NOMO-1 (cell line): ENCODE results near the gene LBH.

ENCODE experiments used
- DNase-seq, 2 experiments: peaks; one replicate each; lab custom pipeline; 2025; ENCODE audit not compliant: unreplicated experiment in 2 of 2; lab: John Stamatoyannopoulos, UW

Gene LBH

DNA sequence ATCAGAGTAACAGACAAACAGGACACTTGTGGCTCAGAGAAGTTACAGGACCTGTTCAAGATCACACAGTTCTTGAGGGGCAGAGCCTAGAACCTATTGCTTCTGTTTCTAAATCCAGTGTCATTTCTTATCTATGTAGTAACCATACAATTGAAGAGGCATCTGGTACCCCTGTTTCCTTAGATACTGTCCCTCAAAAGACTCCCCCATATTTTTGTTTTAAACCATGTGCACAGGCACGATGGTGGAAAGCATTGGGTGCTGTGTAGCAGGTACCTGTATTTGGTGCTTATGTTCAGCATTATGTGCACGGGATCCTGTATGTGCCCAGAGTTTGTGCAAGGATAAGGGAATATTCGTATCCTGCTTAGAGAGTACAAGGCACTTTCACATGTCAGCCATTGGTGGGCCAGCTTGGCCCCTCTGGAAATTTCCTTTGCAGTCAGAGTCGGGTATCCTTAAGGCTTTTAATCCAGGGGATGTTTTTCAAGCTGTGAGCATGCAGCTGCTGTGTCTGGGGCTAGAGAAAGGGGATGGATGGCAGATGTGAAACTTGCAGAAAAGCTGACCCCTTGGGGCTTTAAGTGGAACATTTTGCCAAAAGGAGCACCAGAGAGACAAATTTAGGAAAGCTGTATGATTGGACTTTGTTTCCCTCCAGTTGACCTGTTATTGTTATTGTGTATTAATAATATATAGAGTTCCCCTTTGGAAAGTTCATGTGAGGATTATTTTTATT lies 2.1 kb downstream of the LBH start:
- DNase-seq = no peak

DNA sequence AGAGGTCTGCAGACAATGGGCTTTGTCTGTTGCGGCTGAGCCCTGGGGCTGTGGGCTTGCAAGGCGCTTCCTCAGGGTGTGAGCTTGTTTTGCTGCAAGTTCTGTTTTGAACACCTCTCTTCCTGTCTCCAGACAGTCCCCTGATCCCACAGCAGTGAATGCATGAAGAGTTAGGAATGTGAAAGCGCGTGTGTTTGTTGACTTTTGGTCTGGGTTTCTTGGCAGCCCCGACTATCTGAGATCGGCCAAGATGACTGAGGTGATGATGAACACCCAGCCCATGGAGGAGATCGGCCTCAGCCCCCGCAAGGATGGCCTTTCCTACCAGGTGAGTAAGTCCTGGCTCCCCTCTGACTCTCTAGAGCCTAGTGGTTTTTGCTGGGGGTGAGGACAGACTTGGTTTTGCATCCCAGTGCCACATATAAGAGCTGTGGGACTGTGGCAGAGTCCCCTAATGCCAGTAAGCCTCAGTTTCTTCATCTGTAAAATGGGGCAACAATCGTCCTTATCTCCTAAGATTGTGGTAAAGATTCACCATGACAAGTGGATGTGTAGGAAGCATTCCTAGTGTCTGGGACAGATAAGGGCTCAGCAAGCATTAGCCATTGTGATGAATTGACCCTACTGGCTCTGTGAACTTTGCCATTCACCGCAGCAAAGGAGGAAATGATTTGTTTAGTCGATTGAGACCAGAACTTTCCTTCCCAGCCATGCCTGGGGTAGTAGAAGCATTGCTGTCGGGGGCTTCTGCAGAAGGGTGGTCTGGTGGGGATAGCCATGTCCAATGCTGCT lies 3.0 kb downstream of the LBH start:
- DNase-seq = no peak

DNA sequence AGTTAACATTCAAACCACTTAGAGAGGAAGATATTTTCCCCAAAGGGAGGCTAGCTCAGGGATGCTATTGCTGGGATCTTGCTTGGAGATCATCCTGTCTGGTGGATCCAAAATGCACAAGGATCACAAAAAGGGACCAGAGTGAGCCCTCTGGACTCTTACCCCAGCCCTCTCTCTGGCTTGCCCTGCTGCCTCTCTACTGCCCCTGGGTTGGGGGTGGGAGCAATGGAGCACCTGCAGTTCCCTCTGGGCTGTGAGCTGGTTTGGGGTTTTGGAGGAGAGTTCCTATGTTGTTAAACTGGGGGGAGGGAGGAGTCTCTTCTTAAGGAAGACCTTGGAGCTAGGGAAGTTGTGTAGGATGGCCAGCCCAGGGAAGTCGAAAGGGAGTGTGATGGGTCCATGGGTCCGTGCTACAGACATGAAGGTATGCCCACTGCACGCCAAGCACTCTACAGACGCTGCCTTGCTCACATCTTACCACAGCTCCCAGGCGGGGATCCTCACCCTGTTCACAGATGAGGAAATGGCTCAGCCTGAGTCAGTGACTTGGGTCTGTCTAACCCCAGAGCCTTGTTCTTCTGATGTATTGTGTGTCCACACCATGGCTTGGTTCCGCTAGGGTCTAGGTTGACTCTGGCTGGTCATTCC lies 3.8 kb downstream of the LBH start:
- no peak for DNase-seq

DNA sequence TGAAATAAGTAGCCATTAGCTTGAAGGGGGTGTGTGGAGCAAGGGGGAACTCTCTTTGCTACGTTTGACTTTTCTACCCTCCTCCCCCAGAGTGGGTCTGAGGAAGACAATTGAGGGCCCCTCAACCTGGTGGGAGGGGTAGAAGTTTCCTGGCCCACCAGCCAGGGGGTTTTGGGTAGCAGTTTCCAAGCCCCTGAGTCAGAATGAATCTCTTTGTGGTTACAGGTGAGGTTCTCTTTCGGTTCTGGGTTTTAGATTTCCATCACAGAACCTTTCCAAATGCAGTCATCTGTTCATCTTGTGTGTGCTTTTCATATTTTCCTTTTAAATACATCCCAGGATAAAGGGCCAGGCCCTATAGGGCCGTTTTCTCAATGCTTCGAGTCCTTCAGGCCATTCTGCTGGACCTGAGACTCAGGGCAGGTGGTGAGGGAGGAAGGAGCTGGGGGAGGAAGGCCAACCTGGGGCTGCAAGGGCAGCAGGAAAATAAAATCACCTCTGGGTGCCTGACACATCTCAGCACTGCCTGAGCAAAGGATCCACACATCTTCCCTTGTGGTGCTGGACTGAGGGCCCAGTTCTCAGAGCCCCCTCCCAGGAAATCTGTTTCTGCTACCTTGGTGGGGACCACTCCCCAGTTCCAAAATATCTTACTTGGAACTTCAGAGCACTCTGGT lies 4.7 kb downstream of the LBH start:
- DNase-seq = no peak

DNA sequence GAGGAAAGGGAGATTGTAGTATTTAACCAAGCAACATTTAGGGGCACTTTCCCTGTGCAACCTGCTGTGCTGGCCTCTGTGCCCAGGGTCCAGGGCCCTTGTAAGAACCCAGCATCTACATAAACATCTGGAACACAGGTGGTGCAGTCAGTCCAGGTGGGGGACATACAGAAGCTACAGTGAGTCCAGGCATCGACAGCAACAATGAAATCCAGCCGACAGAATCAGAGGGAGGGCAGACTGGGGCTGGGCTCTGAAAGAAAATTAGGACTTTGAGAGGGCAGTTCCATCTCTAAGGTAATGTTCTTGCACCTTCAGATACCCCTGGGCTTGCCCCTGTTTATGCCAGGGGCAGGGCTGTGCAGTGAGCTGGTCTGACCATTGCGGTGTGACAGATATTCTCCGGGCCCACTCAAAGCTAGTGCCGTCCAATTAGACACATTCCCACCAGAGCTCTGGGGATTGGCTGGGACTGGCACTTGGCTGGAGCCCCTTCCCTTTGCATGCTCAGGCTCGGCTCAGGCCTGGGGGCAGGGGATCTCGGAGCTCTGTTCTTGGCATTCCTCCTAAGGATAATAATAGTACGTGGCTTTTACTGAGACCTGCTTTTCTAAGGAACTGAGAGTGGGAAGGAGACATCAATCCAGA lies 5.4 kb downstream of the LBH start:
- DNase-seq = no peak

DNA sequence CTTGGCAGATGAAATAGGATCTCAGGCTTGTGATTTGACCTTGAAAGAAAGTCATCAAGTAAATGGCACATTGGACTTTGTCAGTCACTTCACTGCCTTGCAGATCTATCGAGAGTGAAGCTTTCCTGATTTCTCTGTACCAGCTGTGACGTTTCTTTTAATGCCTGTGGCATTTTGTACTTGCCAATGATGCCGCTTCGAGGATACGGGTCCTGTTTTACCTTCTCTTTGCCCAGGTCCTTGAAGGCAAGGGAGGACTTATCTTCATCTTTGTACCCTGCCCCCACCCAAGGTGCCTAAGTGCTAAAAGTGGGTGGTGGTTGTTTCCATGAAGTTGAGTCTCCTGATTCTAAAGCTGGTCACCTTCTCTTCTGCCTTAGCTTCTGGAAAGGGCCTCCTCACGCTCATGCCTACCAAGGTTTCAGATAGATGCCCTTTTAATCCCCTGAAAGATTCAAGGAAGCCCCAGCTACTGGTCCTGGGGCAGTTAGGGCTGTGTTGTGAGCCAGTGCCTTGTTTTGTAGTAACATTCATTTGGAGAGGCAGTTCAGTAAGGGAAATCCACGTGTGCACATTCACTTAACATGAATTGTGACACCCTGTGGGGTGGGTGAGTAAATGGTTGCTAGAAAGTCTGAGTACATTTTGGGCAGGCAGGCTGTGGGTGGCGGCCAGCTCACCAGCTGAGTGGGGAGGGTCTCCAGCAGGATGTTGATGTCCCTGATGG lies 6.1 kb downstream of the LBH start:
- DNase-seq = no peak

DNA sequence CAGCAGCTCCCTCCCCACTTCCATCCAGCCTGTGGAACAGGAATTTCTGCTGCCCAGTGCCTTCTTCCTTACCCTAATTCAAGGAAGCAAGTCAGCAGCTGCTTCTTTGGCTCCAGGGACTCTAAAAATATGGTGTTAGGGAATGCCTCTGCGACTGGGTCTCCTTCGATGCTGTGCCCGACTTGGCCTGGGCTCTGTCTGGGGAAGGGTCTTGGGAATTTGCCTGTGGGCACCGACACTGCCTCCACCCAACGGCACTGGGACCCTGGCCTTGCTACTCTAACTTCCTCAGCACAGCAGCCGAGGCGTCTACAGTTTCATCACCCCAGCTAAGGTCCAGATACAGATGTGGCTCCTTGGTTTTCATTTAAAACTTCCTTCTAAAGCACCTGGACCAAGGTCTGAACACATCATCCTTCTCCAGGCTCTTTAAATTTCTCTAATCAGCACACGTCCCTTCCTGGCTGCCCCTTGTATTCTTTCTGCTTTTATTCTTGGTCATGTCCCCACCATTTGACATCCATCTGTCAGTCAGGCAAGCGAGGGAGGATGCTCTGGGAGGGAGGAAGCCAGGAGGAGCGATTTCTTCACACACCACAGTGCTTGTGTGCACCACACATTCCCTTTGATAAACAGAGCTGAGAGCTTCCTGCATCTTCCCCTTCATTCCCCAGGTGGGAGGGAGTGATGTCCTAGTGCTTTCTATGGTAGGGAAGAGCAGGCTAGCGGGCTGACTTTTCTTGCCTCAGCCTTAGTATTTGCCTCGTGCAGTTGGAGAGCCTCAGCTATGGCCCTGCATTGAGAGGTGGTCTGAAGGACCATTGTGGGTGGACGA lies 6.8 kb downstream of the LBH start:
- no peak for DNase-seq

DNA sequence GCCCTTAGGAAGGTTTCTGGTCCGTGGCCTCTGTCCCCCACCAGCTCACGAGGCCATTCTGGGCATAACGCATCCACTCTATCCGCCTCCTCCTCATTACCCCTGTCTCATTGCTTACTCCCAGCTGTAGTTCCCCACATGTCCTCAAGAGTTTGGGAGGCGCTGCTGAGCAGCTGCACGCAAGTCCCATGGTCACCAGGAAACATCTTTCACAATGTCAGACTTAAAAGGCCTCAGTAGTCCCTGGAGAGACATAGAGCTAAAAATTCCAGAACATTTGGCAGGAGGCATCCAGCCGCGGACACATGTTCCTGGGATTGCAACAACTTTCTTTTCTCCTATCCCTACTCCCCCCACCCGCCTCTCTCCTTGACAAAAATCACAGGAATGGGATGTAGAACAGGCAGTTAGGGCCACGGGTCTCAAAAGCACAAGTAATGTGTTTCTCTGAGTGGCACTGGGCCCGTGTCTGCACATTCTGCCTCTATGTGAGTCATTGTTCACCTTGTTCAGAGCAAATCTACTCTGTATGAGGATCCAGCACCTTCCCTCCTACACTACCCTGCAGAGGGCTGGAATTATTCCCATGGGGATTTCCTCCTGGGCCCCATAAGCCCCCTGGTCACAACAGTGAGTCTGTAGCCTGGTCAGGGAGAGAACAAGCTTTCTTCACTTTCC lies 8.1 kb downstream of the LBH start:
- peak; percentile 11 to 24 for DNase-seq

DNA sequence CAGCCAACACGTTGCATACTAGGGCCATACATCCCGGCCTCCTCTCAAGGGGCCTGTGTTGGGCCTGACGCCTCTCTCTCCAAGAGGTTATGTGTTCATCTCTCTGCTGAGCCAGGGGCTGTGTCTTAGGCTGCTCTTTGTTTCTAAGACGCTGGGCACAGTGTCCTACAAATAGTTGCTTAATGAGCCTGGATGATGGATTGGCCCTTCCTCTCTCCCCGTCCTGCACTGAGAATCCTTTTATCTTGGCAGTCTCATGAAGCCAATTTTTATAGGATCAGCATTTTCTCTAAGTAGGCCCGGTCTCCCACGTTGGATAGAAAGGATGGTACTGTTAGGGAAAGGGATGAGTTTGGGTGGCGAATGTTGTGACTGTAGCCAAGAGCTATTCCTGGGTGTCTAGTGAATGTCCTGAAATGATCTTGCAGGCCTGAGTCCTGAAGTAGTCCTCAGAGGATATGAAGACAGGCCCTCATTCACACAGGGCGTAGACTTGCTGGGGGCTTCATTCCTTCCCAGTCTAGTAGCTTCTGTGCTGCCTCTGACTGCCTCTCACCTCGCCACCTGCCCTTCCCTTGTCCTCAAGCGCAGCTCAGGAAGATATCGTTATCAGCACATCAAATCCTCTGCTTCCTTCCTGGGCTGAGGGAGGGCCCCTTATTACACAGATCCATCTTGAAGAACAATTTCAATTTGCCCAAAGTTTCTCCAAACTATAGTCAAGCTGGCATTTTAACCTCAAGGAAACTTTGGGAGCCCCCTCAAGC lies 8.8 kb downstream of the LBH start:
- DNase-seq = no peak

DNA sequence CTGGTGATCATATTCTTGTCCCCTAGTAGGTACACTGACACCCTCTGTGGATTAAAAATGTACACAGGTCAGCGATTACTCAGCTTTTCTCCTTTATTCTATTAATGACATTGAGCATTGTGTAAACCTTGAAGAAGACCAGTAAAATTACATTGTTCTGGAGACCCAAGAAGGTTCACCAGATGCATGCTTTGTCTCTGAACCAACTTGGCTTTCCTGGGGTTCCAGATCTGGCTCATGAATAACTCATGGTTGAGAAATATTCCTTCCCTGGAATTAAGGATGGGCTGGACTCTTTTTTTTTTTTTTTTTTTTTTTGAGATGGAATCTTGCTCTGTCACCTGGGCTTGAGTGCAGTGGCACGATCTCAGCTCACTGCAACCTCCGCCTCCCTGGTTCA lies 11.9 kb downstream of the LBH start:
- no peak for DNase-seq

DNA sequence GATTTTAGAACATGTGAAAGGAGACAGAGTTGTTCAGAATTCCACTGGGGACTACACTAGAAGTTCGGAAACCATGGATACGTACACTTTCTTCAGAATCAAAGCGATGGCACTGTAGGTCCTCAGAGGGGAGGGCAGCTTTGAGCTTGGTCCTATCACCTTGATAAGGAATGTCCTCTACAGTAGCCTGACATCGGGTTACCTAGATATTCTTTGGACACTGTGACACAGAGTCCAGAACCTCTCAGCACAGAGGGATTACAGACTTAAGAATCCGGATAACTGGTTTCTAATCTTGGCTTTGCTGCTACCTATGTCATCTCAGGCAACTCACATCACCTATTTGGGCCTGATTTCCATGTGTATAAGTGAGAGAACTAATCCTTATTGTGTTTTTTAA lies 14.0 kb downstream of the LBH start:
- DNase-seq = no peak

DNA sequence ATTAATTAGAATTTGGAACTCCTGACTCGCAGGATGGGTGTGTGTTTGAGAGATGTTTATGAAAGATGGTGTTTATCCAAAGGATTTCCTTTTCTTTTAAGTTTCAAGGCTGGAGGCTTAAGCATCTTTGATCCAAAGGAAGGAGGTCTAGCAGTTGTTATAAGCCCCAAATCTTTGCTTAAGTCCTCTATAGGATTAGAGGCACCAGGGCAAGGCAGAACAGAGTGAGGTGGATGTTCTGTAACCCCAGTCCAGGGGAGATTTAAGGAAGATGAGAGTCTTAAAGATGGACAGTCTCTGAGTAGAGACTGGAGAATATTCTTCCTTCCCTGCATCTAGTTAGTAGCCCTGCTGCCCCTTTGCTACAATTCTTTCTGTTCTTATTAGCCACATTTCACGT lies 17.5 kb downstream of the LBH start:
- DNase-seq = no peak

DNA sequence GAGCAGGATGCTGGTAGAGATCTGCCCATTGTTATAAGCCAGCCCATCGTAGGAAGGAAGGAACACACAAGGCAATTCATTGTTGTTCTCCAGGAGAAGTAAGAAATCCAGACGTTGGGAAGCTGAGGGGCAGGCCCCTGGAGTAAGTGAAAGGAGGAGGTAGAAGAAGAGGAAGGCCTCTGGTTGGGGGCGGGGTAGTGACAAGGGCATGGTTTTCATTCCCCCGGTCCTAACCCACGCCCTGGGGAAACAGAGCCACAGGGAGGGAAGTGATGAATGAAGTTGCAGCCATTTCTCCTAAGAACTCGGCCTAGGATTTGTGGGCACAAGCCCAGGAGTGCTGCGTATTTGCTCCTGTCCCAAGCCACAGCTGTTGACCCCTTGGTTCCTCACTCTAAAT lies 18.0 kb downstream of the LBH start:
- DNase-seq = no peak

DNA sequence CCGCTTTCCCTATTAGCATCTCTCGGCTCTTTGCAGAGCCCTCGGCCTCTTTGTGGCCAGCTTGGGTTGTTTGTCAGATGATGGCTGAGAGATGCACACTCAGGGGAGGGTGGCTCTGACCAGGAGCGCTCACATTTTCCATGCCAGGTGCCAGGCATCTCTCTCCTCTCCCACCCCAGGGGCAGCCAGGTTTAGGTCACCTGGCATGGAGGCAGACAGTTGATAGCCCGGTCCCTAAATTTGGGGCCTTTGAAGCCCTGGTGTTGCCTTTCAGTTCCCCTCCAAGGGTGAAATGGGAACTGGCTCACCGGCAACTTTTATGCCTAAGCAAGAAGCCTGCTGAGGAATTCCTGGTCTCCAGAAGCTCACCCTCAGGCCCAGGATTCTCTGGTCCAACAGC lies 19.1 kb downstream of the LBH start:
- no peak for DNase-seq

DNA sequence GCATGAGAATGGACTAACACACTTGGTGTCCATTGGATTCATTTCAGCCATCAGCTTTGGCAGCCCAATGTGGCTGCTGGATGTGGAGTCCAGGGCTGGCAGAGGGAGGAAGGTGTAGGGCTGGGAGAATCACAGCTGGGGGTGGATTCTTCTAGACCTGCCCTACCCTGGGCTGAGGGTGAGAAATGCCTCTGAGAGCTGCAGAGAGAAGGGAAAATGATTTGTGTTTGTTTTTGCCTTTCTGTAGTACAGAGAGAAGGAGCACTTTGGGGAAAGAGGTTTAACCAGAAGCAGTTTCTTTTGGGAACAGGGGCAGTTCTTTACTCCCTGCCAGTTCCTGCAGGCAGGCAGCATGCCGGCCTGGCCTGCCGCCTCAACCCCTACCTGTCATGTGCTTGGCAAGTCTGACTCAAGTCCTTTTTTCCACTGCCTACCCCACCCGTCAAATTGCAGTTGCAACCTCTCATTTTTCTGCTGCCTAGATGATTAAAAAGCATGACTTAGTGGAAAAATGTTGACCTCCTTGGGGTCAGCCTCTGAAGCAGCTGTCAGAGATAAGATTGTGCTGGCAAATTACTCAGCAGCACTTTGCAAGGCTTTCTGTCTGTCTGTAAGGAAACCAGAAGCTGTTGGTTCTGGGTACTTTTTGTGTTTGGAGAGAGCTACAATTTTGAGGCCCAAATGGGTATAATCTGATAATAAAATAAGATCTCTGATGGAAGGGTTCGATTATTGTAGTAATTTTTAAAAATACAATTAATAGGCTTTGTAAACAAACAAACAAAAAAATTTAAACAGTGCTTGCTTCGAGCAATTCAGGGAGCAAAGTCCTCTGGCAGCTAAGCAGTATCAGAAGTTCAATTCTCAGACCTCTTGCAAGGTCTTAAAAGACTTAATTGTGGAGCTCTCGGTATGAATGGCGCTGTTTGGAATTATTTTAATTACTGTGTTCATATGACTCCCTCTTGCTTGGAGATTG lies 21.7 kb downstream of the LBH start:
- peak; percentile 67 to 75 for DNase-seq

DNA sequence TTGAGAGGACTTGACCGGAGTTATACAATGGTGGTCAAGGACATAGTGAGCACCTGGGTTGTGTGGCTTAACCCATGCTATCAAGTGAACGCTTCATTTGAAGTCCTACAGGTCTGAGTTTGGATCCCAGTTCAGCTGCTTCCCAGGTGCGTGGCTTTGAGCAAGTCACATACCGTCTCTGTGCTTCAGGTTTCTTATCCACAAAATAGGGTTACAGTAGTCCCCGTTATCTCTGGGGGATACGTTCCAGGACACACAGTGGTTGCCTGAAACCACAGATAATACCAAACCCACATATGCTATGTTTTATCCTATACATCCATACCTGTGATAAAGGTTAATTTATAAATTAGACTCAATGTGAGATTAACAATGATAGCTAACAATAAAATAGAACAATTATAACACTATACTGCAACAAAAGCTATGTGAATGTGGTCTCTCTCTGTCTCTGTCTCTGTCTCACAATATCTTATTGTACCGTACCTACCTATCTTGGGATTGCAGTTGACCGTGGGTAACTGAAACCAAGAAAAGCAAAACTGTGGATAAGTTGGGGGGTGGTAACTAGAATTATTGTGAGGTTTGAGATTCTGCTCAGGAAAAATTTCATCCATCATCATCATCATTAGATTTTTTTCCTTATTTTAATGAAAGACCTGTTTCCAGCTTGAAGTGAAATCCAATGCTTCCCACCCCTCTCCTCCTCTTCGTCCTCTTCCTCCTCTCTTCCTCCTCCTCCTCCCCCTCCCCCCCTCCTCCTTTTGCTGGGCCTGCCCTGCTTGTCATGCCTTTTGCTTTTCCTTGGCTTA lies 22.7 kb downstream of the LBH start:
- DNase-seq = no peak
